Head of caudate nucleus (tissue), 42 donors: Measurements from ENCODE around the gene STRIP1.
"Not testable (repeated sequence)": the region's sequence is repeated elsewhere in the genome, so short reads cannot be mapped to it uniquely, and the experiment has no call there.

ENCODE experiments used
- DNase-seq, 42 donors: peaks; one replicate each; pipeline versions ENCODE4 v3.0.0 to v3.0.0-alpha.2; 2020 to 2021; ENCODE audit warnings: mixed read lengths in 7 of 42
- intact Hi-C: fragments of 100-400 bp; cut with DNase I; formaldehyde crosslinking; loops from one replicate; pipeline ENCODE4 v1.15.0; 2022

STRIP1 gene

DNA sequence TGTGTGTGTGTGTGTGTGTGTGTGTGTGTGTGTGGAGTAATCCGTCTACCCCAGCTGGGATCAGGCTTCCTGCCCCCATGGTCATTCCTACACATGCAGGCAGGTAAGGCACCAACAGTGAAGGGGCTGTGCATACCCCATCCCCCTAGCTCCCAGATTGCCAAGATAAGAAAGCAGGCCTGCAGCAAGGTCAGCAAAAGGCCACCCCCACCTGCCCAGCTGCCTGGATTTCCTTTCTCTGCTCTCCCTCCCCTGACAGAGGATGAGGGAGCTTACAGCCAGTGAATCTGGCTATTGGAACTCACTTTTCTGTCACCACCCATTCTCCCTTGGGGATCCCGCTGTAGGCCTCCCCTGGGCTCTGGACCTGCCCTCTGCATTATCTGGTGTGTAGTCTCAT lies 28.2 kb downstream of the STRIP1 start:
- no peak for DNase-seq
- intact Hi-C loops = no loop called here

DNA sequence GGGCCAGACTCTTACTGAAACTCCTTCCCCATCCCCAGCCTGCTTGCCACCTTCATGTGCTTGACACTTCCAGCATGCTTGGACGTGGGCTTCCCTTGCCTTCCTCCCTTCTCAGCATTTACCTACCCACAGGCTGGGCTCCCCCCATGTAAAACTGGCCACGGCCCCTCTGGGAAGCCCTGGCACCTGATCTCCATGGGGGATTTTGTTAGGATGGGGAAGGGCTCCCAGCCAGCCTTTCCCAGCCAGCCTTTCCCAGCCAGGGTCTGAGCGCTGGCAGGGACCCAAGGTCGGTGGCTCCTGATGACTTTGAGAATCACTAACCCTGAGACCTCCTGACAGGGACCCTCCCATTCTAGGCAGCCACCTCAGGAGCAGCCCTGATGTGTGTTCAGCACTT lies 29.4 kb downstream of the STRIP1 start:
- no peak for DNase-seq
- intact Hi-C loops = no loop called here

DNA sequence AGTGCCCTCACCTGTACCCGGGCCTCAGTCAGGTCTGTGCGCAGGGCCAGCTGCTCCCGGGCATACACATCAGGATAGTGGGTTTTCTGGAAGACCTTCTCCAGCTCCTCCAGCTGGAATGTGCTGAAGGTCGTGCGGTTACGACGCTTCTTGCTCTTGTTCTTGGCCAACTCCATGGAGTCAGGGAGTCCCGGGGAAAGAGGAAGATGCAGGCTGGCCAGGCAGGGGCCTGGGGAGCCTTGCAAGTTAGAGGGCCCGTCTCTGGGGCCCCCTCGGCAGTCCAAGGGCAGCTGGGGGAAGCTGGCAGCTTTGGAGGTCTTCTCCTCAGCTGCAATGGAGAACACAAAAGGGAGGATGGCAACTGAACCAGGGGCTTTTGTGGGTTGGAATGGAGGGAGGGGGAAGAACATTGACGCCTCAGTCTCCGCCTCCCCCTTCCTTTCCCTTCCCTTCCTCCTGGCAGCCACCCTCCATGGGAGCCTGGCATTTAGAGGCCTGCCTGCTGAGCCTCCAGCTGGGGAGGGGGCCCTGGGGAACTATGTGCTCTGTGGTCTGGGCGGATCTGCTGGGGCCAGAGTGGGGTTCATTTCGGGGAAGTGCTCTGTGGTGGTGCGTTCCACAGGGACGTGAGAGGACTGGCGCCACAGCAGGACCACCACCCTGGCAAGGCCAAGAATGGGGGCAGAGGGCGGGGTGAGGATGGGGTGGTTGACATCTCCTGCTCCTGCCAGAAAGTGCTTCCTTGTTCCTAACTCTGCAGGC lies 30.3 kb downstream of the STRIP1 start:
- DNase-seq = no peak
- intact Hi-C loops = no loop called here

DNA sequence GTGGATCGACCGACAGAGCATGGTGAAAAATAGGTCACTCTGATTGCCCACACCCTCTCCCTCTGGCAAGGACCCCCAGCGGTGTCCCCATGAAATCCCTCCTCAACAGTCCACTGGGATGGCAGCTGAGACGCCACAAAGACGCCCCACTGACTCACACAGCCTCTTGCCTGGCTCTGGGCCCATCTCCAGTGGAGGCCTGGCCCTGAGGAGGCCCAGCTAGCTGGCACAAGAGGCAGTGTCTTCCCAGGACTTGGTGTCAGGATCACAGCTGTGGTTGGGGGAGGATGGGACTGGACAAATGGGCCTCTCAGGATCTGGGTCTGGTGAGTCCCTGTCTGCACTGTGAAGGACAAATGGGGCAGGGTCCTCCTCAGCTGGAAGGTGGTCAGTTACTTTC lies 31.4 kb downstream of the STRIP1 start:
- no peak for DNase-seq
- intact Hi-C loops = no loop called here

DNA sequence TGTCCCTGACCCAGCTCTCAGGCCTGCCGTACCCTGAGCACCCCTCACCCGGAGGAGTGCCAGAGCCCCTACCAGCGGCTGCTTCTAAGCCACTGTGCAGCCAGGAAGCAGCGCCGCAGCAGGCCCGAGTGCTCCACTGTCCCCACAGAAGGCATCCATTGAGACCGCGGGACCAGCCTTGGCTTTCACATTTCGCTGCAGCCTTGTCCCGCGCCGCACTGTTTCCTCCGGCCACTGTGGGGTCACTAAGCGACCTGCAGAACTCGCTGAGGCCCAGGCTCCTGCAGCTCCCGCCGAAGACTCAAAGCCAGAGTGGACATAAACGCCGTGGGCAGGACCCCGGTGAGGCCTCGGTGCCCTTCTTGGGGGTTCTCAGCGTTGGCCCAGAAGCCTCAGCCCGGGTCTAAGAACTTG lies 33.1 kb downstream of the STRIP1 start:
- no peak for DNase-seq
- intact Hi-C loops = no loop called here

DNA sequence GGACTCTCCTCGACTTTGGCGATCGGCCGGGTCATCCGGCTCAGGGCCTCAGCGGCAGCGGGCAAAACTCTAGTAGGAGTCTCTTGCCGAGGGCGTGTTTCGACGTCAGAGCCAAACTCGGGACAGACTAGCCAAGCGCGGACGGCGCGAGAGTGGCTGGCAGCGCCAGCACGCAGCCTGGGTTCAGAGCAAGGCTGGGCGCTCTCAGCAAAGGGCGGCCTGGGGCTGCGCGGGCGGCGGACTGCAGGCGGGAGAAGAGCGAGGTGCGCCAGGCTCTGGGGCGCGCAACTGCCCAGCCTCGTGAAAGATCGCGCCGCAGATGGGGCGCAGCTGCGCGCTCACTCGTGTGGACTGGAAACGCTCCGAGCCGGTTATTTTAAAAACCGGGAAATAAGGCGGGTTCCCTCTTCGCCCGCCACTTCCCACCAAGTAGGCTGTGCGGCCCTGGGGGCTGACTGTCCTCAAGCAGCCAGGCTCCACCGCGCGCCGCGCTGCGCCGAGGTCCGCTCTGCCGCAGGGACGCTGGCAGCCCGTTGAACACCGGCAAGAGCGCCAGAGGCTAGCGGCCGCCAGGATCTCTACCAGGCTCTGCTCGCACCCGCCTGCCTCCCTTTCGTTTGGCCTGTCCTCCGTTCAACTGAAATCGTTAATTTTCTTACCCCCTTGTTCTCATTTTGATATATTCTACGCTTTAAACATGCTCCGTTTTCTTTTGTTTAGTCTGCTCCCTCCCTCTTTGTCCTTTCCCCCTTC lies 33.6 kb downstream of the STRIP1 start:
- intact Hi-C loops = no loop called here
- DNase-seq = no peak

DNA sequence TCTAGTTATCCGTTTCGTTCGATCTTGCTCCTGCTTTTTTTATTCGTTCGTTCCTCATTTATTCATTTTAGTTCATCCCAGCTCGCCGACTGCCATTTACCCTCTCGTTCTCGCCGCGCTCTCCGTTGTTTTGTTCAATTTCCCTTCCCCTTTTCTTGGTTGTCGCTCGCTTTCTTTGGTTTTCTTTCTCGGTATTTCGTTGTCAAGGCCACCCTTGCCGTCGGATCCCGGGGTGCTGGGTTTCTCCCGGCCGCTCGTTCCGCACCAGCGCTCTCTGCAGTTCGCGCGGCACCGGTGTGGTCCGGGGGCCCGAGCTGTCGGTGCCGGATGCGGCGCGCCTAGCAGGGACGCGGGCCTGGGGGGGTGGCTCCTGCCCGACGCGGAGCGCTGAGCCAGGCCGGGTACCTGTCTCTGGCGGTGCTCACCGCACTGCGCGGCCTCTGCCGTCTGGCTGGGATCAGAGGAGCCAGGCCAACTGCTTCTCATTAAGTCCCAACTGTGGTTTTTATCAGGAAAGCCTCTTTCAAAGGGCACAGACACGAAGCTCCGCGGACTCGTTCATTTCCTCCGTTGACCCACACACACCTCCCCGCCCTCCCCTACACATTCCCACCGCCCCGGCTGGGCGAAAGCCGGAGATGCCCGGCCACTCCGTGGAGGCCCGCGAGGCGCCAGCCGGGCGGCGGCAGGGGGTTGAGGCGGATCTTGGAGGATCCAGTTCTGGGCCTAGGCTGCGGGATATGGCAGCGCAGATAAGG lies 34.4 kb downstream of the STRIP1 start:
- intact Hi-C loops = no loop called here
- DNase-seq = no peak

DNA sequence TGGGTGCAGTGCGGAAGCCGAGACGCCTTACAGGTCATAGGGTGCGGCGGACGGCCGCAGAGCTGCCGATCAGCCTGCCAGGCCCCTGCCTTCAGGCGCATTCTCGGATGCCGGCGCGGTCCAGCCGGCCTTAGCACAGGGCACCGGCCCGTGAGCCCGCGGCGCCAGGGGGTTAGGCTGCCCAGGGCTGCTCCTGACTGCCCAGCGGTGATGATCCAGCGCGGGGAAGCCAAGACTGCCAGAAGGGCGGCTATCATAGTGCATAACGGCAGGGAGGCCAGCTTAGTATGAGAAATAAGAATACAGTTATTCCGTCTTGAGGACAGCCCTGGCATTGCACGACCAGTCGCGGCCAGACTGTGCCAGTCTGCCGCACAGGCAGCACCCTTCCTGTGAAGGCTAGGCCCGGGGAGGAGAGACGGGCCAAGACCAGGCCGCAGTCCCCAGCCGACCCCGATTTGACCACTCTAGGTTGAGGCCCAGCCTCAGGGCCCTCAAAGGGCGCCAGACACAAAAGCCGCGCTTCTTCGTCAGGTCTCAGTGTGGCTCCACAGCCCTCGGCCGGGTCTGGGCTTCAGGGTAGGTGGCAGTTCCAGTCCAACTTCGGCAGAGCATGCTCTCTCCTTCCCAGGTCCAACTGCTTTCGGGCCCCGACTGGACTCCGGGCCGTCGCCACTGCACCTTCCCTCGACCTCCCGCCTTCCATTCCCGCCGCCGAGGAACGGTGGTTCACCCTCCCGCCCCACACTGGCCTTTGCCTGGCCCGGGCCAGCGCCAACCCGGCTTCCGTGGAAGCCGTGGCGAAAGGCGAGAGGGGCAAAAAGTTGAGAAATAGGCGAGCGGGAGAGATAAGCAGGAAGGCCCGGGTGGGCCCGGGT lies 35.2 kb downstream of the STRIP1 start:
- DNase-seq = no peak
- intact Hi-C loops = no loop called here

DNA sequence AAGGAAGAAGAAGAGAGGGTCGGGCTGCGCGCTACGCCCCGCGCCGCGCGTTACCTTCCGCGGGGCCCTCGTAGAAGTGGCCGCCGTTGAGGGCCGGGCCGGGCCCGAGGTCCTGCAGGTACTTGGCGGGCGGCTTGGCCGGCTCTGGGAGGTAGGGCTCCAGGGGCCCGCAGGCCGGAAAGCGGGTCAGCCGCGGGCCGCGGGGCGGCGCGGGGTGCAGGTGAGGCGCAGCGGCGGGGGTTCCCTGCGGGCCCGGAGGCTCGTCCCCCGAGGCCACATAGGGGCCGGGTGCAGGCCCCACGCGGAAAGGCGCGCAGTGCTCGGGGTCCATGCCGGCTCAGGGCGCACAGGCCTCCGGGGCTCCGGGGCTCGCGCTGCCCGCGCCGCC lies 35.9 kb downstream of the STRIP1 start:
- intact Hi-C loops = no loop called here
- no peak for DNase-seq

DNA sequence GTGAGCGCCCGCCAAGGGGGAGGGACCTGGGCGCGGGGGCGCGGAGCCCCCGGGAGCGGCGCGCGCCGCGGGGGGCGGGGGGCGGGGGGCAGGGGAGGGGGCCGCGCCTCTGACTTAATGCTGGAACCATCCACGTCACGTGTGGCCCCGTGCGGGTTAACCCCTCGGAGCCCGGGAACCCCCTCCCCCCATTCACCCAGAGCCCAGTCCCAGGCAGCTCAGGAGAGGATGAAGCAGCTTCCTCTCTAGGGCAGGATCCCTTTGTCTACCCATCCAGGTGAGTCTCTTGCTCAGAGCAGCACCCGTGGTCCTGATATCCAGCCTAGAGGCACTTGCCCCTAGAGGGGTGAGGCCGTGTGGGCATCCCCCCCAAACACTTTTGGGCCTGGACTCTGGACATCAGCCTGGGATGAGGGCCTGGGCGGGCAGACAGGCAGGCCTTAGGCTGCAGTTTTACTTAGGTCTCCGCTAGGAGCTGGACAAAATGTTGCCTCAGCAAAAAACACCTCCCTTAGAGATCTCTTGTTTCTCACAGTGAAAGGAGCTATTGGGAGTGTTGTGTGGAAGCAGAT lies 36.3 kb downstream of the STRIP1 start, which contains the start of gene ALX3:
TSS of gene ALX3 (minus strand) at position 2 of the 572 bp plus-strand sequence. CDS start 60 bp downstream, outside the sequence.
- no peak for DNase-seq
- intact Hi-C loops = no loop called here

DNA sequence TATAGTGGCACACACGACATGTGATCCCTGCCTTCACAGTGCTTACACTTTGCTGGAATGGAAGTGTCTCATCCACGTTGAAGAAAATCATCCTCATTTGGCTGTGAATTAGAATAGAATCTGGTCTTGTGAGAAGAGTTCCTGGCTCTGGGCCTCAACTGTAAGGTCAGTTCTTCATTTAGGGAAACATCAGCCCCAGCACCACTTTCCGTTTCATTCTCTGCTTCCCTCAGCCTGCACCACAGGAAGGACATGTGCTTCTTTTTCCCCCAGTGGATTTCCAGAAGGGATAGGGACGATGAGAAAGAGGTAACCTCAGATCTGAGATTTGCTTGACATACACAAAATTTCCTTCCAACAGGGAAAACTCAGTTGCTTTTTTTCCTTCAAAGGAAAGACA lies 39.7 kb downstream of the STRIP1 start:
- intact Hi-C loops = no loop called here
- no peak for DNase-seq

DNA sequence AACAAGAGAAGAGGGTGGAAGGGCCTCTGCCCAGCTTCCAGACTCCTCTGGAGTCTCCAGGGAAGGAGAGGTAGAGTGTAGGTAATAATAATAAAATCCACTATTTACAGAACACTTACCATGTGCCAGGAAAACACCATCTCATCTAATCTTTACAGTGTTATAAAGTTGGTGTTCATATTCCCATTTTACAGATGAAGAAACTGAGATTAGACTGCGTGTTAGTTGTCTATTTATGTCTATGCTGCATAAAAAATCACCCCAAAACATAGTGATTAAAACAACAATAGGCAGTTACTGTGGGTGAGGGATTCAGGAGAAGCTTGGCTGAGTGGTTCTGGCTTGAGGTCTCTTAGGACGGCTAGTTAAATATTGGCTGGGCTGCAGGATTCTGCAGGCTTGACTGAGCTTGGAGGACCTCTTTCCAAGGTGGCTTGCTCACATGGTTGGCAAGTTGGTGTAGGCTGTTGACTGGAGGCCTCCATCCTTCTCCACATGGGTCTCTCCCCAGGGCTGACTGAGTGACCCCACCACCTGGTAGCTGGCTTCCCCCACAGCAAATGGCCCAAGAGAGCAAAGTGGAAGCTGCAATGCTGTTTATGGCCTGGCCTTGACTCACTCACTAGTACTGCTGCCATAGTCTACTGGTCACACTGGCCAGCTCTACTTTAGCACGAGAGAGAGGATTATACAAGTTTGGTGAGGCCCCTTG lies 42.5 kb downstream of the STRIP1 start:
- intact Hi-C loops = no loop called here
- DNase-seq = no peak

DNA sequence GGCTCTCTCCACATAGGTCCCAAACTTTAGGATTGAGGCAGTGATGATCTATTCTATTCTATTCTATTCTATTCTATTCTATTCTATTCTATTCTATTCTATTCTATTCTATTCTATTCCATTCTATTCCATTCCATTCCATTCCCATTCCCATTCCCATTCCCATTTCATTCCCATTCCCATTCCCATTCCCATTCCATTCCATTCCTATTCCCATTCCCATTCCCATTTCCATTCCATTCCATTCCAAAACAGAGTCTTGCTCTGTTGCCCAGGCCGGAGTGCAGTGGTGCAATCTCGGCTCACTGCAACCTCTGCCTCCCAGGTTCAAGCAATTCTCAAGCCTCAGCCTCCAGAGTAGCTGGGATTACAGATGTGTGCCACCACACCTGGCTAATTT lies 45.6 kb downstream of the STRIP1 start:
- not testable (repeated sequence) for DNase-seq

DNA sequence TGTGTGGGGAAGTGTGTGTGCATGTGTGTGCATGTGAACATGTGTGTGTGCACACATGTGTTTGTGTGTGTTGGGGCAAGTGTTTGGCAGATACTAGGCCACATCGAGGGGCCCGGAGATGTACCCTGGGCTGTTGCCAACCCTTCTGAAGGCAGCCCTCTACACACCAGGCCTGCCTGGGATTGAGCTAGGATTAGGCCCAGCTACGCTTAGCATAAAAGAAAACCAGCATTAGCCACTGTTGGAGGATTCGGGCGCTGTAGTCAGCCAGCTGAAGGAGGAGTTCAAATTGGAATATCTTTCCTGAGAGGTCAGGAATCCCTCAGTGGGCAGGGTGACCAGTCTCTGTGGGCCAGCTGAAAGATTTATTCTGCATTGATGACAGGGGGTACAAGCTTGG lies 46.6 kb downstream of the STRIP1 start:
- intact Hi-C loops = no loop called here
- no peak for DNase-seq

More for the DNA sequence above, 45.6 kb downstream of the STRIP1 start:
- intact Hi-C loops = not testable (repeated sequence)

DNA sequence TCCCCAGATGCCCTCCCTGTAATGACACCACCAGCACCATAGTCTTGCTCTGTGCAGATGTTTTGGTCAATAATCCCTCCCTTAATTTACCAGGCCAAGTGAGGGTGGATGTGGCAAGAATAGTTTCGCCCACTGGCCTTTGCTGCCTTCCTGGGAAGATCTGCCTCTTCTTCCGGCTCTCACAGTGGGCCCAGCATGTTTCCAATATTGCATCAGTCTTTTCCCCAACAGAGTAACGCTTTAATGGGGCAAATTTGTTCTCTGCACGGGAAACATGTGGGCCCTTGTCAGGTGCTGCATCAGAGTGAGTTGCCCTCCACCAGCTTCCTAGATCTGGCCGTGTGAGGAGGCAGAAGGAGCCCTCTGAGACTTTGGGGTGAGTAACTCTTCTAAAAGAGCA lies 48.1 kb downstream of the STRIP1 start:
- no peak for DNase-seq
- intact Hi-C loops = no loop called here

DNA sequence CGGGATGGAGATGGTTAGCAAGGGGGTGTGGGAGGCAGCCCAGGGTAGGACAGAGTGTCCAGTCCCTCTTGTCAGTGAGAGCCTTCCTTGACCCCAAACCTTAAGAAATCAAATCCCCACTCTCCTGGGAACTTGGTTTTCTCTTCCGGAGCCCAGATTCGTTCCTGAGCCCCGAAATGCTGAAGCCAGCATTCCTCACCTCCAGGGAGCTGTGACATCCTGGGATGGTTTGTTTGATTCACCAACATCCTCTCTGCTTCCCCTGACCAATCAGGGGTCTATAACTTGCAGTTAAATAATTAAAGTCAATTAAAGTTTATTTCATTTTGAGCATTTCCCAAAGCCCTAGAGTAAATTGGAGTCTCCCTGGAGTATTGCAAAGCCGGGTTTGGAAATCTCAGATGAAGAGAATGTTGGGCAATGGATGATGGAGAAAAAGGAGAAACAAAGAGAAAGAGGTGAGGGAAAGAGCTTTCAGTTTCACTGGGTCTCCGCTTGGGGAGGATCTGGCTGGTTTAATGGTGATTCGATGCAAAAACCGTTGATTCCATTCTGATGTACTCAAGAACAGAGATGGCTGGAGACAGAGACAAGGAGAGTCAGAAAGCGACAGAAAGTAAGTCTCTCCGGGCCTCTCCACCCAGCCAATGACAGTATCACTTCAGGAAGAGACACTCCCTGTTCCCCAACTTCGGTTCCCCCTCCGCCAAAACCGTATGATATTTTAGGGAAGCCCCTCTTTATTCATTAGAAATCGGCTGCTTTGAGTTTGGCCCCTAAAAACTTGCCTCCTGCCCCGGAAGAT lies 48.8 kb downstream of the STRIP1 start:
- no peak for DNase-seq
- intact Hi-C loops = no loop called here

DNA sequence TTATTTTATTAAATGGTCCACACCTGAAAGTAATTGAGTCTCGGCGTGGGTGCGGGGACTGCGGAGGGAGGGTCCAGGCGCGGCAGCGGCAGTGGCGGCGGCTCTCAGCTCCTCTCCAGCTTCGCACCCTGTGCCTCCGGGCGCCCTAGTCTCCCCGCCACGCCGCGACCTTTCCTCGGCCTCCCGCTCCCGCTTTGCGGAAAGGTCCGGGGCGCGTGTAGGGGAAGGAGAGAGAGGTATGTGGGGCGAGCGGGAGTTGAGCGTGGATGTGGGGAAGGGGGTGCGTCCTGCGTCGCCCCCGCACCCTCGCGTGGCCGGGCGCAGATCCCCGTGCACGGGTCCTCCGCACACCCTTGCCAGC lies 49.4 kb downstream of the STRIP1 start:
- intact Hi-C loops = no loop called here
- DNase-seq = no peak
